ENCODE measurements around the gene ITPRID2. TPM values are rescaled to one million over a fixed set of nuclear protein-coding genes. Genes with fewer than 3 reads are reported as not detected.

Gene ITPRID2
- total RNA-seq, 1 experiment from 2014 or later: 114 TPM

DNA sequence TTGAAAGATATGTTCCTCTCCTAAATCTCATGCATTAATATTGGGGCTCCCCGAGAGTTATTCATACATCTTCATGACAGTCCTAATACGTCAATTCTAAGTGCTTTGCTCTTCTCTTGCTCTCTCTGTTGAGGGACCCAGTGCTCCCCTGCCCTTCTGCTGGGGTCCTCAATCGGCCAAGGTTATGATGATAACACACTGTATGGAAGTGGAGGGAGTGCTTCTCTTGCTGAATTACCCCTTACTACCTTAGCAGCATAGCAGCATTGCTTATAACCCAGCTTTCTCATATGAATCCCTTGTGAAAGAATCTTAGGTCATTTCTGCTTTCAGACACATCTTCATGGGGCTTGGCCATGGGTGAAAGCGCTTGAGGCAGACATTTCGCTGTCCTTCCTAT is 43.2 kb downstream of the ITPRID2 start:
- peaks cover 12% of the 10 kb centered on the region for H3K36me3 Mint-ChIP-seq (ENCODE audit: insufficient read depth, unreplicated experiment)
- intact Hi-C loops (cut with micrococcal nuclease): no loop called here
- H3K27ac Mint-ChIP-seq (ENCODE audit: low read depth, unreplicated experiment): no peak overlapping the region
- ChIA-PET CTCF (no interaction called here), POLR2A (interaction anchor here (0.6 kb wide), 1 partner anchor 718 kb away, joined by 4 read pairs; no protein-coding TSS in a partner anchor)
- no peaks in the 10 kb centered on the region for H3K9me3 Mint-ChIP-seq (ENCODE audit: unreplicated experiment)
- BruUV-seq (replicated peaks): no TSS peak
- H3K27me3 Mint-ChIP-seq (ENCODE audit: insufficient read depth, unreplicated experiment): no peaks in the 10 kb centered on the region
- DNase-seq (ENCODE audit: unreplicated experiment): no peak
- TF ChIP-seq, protein P1, sequence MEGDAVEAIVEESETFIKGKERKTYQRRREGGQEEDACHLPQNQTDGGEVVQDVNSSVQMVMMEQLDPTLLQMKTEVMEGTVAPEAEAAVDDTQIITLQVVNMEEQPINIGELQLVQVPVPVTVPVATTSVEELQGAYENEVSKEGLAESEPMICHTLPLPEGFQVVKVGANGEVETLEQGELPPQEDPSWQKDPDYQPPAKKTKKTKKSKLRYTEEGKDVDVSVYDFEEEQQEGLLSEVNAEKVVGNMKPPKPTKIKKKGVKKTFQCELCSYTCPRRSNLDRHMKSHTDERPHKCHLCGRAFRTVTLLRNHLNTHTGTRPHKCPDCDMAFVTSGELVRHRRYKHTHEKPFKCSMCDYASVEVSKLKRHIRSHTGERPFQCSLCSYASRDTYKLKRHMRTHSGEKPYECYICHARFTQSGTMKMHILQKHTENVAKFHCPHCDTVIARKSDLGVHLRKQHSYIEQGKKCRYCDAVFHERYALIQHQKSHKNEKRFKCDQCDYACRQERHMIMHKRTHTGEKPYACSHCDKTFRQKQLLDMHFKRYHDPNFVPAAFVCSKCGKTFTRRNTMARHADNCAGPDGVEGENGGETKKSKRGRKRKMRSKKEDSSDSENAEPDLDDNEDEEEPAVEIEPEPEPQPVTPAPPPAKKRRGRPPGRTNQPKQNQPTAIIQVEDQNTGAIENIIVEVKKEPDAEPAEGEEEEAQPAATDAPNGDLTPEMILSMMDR (IDR thresholded peaks at IDR 0.05; ENCODE audit: unreplicated experiment): no peak
- H3K4me1 Mint-ChIP-seq (ENCODE audit: insufficient read depth, unreplicated experiment): no peaks in the 10 kb centered on the region
- H3K4me3 Mint-ChIP-seq (ENCODE audit: unreplicated experiment): no peak overlapping the region

DNA sequence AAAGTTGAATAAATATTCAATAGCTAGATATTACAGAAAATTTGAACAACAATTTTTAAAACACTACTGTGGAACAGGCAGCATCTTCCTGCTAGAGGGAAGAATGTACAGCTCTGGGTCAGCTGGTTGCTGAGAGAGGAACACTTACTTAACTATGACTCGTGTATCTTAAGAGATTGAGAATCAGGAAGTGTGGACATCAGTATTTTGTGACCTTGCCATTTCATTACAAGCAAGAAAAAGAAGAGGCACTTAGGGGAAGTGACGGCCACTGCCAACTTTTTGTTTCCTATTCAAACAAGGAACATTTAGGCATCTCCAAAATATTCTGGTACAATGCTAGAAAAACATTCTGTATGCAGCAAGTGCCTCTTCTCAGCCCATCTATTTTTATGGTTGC is 45.9 kb downstream of the ITPRID2 start:
- H3K4me1 Mint-ChIP-seq (ENCODE audit: insufficient read depth, unreplicated experiment): no peaks in the 10 kb centered on the region
- no peaks in the 10 kb centered on the region for H3K27me3 Mint-ChIP-seq (ENCODE audit: insufficient read depth, unreplicated experiment)
- no peak overlapping the region for H3K4me3 Mint-ChIP-seq (ENCODE audit: unreplicated experiment)
- BruUV-seq (replicated peaks): no TSS peak
- intact Hi-C loops (cut with micrococcal nuclease): no loop called here
- CTCF ChIA-PET: interaction anchor here (0.5 to 0.7 kb wide), 3 partner anchors 13 to 35 kb away, joined by 3 to 4 read pairs (median 3); no protein-coding TSS in a partner anchor
- TF ChIP-seq, protein P1 (IDR thresholded peaks at IDR 0.05; ENCODE audit: unreplicated experiment): no peak
- no peak overlapping the region for H3K27ac Mint-ChIP-seq (ENCODE audit: low read depth, unreplicated experiment)
- DNase-seq (ENCODE audit: unreplicated experiment): no peak
- peaks cover 2% of the 10 kb centered on the region for H3K36me3 Mint-ChIP-seq (ENCODE audit: insufficient read depth, unreplicated experiment)
- H3K9me3 Mint-ChIP-seq (ENCODE audit: unreplicated experiment): no peaks in the 10 kb centered on the region
- POLR2A ChIA-PET: interaction anchor here (0.6 to 1.2 kb wide), 3 partner anchors 12 to 81 kb away, joined by 3 to 7 read pairs (median 4); no protein-coding TSS in a partner anchor

DNA sequence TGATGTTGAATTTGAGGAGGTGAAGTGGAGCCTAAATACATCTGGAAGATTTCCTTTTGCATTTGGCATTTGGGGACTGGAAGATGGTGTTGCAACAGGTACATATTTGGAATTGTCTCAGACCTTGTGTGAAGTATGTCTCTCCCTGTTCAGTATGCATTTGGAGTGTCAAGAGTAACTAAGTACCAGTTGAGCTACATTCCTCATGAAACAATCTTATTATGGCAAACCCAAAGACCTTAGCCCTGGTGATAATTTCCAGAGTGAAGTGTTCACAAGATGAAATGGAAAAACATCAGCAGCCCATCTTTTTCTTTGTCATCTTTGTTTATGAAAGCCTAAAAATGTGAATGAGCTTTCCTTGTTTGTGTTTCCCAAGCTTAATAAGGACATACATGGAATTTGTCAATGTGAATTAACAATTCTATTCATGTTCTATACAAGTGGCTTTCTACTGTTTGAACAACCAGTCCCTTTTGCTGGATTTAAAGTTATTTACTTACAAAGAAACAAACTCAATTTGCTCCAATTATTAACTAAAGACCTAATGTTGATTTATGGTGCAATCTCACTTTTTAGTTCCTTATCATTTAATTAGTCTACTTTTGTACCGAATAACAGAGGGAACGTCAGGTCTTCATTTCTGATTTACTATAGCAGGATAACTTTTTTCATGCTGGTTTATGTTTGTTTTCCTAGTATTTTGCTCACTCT is 52.0 kb downstream of the ITPRID2 start:
- ChIA-PET CTCF (no interaction called here), POLR2A (no interaction called here)
- no peaks in the 10 kb centered on the region for H3K27me3 Mint-ChIP-seq (ENCODE audit: insufficient read depth, unreplicated experiment)
- TF ChIP-seq, protein P1 (IDR thresholded peaks at IDR 0.05; ENCODE audit: unreplicated experiment): no peak
- peaks cover 4% of the 10 kb centered on the region for H3K9me3 Mint-ChIP-seq (ENCODE audit: unreplicated experiment)
- H3K27ac Mint-ChIP-seq (ENCODE audit: low read depth, unreplicated experiment): no peak overlapping the region
- H3K36me3 Mint-ChIP-seq (ENCODE audit: insufficient read depth, unreplicated experiment): no peaks in the 10 kb centered on the region
- no peak overlapping the region for H3K4me3 Mint-ChIP-seq (ENCODE audit: unreplicated experiment)
- no peak for DNase-seq (ENCODE audit: unreplicated experiment)
- no TSS peak for BruUV-seq (replicated peaks)
- peaks cover 8% of the 10 kb centered on the region for H3K4me1 Mint-ChIP-seq (ENCODE audit: insufficient read depth, unreplicated experiment)
- intact Hi-C loops (cut with micrococcal nuclease): no loop called here

DNA sequence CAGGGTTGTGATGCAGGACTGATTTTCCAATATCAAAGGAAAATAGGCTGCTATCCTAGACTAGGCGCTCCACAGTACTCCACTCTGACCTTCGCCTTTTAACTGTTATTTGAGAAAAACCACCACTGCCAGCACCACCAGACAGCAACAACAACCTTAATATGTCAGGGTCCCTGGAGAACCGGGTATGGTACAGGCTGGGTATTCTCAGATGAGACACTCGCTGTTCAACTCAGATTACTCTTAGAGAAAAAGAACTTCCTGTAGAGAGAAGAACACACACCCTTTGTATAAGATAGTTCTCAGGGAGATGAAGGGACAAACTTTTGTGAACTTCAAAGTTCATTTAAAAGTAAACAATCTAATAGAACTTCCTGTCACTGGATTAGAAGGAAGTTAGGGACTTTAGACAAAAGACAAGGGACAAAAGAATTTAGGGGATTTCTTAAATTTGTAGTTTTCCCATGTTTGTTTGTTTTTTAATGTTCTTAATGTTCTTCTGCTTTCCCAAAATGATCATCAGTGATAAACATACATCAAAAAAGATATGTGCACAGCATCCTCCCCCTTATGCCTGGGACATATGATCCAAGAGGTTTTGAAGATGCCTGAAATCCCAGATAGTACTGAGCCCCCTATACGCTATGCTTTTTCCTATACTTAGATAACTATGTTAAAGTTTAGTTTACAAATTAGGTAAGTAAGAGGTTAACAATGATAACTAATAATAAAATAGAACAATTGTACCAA is 52.8 kb downstream of the ITPRID2 start:
- no peak for DNase-seq (ENCODE audit: unreplicated experiment)
- H3K27ac Mint-ChIP-seq (ENCODE audit: low read depth, unreplicated experiment): no peak overlapping the region
- no peaks in the 10 kb centered on the region for H3K36me3 Mint-ChIP-seq (ENCODE audit: insufficient read depth, unreplicated experiment)
- no TSS peak for BruUV-seq (replicated peaks)
- ChIA-PET POLR2A (no interaction called here), CTCF (no interaction called here)
- intact Hi-C loops (cut with micrococcal nuclease): no loop called here
- H3K27me3 Mint-ChIP-seq (ENCODE audit: insufficient read depth, unreplicated experiment): no peaks in the 10 kb centered on the region
- peaks cover 7% of the 10 kb centered on the region for H3K9me3 Mint-ChIP-seq (ENCODE audit: unreplicated experiment)
- H3K4me1 Mint-ChIP-seq (ENCODE audit: insufficient read depth, unreplicated experiment): peaks cover 16% of the 10 kb centered on the region
- TF ChIP-seq, protein P1 (IDR thresholded peaks at IDR 0.05; ENCODE audit: unreplicated experiment): no peak
- no peak overlapping the region for H3K4me3 Mint-ChIP-seq (ENCODE audit: unreplicated experiment)
